Activated CD4-positive, alpha-beta T cell treated with anti-CD3 and anti-CD28 coated beads for 1 hour (primary cell): ENCODE measurements around the gene C11orf58.

ENCODE experiments used
- DNase-seq: peaks from one replicate; pipeline ENCODE4 v3.0.0-alpha.2; 2020

C11orf58 gene

DNA sequence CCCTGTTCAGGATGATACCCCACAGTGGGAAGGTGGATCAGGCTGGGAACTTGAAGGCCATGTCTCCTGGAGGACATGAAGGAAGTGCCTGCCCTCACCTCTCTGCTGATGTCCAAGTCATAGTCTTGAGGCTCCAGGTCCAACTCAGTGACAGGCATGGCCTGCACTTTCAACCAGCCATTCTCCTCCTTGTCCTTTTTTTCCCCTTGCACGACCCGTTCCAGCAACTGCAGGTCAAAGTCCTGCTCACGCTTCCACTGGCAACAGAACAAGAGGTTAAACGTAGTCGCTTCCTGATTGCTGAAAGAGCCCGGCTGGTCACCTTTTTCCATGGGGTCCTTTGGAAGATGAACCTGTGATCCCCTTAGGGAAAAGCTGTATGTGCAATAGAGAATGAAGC lies 47.7 kb downstream of the C11orf58 start:
- no peak for DNase-seq

DNA sequence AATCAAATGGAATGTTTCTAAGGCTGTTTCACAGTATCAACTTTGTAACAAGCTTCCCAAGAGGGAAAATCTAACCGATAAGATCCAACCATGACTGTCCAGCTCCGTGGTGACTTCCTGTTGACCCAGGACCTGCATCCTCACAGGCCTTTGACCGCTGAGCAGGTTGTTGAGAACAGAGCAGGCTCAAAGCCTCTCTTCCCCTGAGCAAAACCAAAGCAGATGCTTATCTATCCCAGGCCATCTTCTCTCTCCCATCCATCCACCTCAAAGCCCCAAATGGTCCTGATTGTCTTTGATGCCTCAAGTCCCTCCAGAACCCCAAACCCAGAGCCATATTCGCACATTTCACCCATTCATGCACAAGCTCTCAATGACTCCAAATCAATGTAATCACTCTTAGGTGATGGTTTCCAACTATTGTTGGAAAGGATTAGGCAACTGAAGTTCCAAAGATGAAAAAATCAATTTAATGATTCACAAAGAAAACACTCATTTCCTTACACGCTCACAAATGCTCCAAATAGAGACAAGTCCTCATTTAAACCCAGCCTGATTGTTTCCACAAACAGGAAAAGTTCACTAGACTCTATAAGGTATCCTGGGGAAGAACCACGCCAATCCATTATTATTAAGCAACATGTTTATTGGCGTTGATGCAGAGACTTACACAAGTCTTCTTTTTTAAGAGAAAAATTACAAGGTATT lies 48.7 kb downstream of the C11orf58 start:
- DNase-seq: no peak

DNA sequence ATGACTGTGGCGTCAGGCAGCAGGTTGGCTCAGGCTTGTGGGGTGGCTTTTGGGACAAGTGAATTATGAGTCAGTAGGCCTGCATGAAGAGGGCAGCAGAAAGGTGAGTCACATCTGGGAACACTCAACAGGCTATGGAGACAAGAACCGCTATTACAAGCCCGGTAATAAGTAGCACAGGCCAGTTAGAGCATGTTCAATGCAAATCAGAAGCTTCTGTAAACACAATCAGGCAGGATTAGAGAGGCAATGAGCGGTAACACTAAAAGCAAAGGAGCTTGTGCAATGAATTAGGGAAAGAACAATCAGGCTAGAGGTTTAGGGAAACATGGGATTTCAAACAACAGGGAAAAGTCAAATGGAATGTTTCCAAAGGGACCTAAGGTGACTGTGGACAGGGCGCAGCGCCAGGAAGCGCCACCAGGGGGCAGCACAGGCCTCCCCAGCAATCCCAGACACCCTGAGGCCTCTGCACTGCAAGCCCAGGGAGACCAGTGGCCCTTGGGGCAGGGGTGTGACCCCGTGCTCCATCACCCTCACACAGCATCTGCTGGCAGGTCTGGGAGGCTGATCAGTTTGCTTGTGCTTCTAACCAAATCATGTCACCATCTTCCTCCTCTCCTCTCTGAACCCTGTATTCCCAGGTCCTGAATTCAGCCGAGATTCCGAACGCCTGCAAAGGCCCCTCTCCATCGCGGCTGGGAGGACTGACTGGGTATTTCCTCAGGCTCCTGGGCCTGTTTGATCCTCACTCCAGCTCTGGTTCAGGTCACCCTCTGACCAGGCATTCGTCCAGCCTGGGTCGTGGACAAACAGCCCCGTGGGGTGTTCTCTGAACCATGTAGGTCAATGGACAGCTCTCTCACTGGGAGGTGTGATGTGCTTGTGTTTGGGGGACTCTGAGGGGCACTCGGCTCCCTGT lies 50.0 kb downstream of the C11orf58 start:
- DNase-seq: no peak

DNA sequence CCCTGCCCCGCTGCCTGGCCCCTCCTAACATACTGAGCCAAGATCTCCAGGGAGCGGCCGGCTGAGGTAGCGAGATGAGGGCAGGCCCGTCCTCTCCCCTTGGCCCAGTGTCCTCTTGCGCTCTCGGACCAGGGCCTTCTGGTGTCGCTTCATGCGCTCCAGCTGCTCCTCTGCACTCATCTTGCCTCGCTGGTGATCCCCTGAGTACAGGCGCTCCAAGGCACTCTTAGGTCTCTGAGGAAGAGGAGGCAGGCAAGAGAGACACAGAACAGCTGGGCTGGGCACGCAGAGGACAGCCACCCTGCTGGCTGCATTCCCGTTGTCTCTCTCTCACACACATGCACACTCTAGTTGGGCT lies 50.6 kb downstream of the C11orf58 start:
- DNase-seq: no peak

DNA sequence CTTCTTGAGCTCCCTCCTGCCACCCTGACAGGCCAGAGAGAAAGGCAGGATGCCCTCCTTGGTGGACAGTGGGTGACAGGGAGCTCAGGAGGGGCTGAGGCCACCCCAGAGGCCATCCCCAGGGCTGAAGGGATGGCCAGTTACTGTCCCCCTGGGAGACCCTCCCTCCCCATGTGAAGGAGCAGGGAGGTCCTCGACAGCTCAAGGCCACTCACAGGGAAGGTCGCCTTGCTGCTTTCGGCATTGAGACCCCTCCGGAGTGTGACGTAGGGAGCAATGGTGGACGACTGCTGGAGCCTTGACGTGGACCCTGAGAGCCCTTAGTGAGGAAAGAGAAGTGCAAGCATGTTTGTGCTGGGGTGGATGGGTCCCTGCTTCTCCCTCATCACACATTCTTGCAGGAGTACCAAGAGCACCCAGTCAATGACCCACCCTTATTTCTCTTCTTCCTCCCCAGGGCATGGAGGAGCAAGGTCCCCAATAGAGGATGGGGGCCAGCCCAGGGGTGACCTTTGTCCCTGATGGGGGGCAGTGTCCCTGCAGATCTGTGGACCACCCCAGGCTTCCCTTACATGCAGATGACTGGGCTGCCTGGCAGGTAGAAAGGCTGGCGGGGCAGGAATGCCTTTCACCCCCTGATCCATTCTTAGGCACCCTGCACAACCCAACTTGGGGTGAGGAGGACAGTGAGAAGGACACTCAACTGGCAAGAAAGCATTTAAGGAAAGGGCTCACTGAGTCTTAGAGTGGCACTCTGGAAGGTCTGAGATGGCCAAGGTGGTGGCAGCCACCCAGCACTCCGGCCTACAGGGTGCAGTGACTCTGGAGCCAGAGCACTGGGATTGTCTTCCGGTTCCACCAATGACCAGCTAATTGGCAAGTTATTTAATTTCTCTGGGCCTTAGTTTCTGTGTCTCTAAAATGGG lies 51.4 kb downstream of the C11orf58 start:
- no peak for DNase-seq

DNA sequence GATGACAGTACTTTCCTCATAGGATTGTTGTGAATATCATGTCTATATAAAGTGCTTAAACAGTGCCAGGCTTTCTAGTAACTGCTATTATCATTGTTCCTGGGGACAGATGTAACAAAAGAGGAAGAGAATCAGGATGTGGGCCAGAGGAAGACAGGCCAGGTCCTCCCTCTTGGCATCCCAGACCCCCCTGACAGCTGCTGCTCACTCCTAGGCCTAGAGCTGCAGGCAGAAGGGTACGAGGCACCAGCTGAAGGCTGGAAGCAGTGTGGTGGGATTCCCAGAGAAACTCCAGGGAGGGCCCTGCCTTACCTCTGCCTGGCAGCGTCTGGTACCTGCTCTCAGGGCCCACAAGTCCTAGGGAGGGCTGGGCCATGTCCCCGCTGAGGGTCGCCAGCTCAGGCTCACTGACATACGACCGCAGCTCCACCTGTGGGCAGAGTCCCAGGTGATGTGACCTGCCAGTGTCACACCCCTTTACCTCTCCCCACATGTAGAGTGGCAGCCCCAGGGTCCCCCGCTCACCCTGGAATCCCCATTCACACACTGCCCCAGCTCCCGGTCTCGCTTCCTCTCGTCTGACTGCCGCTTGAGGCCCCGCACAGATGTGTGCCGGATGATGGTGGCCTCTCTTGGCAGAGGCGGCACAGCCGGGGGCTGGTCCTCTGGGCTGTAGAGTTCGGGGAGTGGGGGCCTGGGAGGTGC lies 52.2 kb downstream of the C11orf58 start:
- DNase-seq: no peak

DNA sequence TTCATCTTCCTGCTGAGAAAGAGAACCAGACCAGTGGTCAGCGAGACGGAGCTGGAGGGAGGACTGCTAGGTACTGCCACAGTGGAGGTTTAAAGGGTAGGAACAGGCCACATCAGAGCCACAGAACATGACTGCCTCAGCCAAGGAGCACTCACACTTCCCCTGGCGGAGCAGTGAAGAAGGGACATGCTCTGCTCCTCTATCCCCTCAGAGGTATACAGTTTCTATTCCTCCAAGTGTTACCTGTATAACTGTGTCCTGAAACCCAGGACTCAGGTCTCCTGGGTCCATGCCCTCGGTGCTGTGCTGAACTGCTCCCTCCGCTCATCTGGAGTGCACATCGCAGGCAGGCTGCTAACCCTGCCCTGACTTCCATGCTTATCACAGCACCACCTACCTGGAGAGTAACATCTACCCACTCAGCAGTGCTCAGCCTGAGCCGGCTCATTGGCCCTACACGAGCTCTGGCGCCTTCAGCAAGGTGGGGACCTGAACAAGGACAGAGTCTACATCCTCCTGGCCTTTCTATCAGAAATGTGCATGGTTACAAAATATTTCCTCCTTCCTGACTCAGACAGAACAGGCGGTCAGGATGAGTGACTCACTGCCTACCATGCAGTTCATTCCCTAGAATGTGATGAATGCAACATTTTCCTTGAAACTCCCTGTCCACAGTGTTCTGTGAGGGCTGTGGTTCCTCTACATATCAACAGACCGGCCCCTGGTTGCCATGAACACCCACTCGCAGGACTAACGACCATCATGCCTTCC lies 52.9 kb downstream of the C11orf58 start:
- no peak for DNase-seq

DNA sequence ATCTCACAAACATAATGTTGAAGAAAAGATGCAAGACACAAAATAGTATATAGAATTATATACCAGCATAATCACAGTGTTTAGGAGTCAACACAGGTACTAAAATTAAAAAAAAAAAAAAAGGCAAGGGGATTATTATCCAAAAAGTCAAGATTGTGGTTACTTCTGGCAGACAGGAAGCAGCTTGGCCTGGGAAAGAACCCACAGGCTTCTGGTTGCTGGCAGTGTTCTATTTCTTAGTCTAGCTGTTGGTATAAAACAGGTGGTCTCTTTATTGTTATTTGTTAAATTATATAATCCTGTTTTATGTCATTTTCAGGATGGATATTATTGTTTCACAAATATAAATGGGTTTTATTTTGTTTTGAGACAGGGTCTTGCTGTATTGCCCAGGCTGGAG lies 54.0 kb downstream of the C11orf58 start:
- DNase-seq: no peak

DNA sequence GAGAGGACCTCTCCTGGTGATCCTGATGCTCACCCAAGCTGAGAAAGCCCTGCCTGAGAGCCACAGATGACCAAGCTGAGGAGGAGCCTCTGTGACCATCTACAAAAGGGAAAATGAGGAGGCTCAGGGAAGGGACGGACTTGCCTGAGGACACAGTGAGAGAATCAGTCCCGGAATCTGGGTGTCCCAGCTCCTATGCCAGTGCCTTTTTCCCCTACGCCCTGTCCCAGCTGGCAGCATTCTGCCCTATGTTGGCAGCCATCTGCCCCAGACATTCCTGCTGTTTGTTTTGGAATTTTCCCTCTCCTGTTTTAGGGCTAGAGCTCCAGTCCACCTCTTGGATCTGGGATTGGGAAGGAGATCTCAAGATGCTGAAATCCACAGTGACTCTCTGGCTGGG lies 54.6 kb downstream of the C11orf58 start:
- no peak for DNase-seq

DNA sequence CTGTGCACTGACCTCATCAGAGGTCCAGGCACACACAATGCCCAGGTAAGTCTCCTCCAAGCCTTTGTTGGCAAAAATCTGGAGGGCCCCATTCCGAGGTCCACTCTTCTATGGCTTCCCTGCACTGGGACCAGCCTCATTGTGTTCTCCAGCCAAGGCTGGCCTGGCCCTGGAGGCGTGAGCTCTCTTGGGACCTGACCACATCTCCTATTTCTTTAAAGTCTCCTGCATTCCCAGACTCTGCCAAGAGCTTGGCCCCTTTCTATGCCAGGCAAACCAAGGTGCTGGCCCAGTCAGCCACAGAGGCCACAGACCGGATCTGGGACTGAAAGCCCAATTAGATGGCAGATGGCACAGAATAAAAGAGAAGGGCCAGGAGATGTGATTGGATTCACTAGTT lies 55.1 kb downstream of the C11orf58 start:
- no peak for DNase-seq

DNA sequence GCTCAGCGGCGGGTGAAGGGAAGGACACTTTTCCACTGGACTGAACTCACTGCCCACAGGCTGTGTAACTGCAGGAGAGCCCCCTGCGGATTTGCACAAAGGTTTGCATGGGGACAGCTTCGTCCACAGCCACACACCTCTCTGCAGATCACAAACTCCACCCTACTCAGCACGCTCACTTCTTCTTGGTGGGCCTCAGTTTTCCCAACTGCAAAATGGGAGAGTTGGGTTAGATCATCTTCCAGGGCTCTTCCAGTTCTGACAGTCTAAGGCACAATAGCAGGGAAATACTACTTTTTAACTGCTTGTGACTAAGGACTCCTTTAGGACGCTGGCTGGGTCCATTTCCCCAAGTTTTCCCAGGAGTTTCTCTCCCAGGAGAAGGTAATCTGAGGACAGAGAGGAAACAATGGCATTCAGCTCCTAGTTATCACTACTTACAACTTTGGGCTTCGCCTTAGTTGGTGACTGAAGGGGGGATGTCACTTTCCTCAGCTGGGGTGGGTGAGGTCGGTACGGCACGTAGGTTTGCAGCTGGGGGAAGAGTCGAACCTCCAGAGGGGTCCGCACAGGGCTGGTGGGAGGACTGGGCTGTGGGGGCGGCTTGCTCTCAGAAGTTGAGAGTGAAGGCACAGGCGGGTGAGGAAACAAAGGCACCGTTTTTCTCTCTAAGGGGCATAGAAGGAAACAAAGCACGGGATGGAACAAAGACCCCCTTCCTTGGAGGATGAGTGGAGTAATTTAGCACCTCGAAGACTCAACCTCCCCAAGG lies 55.8 kb downstream of the C11orf58 start:
- no peak for DNase-seq

DNA sequence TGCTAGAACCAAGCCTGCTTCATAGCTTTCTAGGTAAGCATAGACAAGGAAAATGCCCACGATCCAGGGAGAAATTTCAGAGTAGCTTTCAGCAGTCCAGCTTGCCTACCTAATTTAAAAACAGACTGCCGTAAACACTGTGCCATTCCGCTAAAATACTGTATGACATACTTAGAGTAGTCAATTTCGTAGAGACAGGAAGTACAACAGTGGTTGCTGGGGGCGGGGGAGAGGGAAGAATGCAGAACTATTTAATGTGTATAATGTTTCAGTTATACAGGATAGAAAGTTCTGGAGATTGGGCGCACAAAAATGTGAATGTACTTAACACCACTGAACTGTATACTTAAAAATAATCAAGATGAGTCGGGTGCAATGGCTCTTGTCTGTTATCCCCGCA lies 56.7 kb downstream of the C11orf58 start:
- no peak for DNase-seq

DNA sequence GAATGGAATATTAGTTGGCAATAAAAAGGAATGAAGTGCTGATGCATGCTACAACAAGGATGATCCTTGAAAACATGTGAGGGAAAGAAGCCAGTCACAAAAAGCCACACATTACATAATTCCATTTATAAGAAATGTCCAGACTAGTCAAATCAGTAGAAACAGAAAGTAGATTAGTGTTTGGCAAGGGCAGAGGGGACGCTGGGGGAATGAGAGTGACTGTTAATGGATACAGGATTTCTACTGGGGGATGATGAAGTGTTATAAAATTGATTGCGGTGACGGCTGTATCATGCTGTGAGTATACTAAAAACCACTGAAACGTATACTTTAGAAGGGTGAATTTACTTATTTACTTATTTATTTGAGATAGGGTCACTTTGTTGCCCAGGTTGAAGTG lies 57.9 kb downstream of the C11orf58 start:
- no peak for DNase-seq

DNA sequence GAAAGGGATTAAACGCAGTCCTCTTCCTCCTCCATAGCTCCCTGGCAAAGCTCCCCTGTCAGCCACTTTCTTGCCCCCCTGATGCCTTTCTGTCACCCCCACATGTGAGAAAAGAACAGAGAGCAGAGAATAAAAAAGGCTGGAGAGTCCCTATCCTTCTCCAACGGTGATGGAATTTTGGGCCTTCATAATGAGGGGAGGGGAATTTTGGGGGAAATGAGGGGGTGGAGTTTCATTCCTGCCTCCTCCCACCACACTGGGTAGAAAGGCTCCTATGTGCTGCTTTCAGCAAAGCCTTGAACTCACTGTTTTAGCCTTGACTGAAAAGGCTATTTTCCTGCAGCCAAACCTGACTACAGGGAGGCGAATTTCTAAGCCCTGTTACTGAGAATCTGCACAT lies 59.3 kb downstream of the C11orf58 start:
- DNase-seq: no peak

DNA sequence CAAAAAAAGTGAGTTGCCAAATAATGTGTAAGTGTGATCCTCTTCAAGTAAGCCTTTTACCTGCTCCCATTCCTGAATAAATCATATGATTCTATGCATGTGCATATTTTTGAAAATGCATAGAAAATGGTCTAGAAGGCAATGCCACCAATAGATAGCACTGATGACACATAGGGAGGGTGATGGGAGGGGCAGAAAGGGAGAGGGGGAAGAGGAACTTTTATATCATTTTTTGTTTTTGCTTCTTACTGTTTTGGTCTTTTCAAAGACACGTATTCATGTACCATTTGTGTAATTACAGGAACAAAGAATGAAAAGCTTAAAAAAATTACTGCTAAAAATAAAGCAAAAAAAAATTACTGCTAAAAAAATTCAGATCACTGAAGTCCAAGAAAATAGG lies 60.8 kb downstream of the C11orf58 start:
- no peak for DNase-seq

DNA sequence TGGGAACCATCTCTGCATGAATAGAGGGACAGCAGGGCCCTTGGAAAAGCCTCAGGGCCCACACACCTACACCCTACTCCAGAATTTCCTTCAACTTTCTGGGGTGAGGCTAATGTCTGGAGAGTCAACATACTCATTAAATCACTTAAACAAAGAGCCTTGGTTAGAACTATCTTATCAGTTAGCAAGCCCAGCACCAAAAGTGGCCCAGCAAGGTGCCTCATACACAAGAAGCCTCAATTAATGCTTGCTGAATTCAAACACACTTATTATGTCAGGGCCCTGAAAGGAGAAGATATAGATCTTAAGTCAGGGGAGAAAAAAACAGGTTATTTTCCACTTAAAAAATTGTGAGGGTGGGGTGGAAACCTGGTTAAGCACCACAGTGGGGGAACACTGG lies 61.4 kb downstream of the C11orf58 start:
- DNase-seq: no peak

DNA sequence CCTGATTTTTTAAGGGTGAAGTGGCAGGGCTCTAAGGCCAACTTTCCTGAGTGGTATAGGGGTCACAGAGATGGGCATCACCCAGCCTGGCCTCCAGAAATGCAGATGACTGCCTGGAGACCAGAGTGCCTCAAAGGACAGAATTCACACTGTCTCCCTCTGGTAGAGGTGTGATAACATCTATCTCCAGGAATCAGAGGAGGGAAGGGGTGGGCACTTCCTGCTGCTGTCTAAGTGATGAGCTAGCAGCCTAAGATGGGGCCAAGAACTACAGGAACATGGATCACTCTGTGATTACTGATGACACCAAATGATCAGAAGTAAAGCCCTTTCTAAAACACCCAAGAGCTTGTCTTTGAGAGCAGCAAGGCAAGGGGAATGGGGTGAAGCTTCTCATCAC lies 61.9 kb downstream of the C11orf58 start:
- no peak for DNase-seq

DNA sequence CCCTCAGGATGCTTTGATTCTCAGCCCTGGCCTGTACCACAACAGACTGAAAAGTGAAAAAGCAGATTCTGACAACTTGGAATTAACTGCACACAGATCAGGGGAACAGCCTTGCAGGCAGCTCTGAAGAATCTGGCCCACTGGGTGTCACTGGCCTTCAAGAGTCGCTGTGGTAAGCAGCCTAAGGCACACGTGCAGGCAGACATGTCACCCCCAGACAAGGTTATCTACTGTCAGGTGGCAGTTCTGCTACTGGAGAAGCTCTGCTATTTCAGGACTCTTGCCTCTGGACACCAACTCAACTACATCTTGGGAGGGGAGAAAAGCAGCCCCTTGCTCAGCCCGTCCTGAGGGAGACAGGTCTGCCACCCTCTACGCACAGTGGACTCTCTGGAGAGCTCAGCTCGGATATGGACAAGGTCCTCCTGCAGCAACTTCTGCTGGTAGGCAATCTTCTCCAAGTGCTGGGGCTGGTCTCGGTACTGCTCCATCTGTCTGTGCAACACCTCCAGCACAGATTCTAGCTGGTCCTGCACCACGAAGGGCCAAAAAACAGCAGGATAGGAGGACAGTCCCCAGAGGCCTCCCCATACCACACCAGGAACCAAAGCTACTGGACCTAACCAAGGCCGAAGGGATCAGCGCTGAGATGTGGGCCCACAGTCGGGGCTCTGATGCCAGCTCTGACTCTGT lies 63.0 kb downstream of the C11orf58 start:
- no peak for DNase-seq

DNA sequence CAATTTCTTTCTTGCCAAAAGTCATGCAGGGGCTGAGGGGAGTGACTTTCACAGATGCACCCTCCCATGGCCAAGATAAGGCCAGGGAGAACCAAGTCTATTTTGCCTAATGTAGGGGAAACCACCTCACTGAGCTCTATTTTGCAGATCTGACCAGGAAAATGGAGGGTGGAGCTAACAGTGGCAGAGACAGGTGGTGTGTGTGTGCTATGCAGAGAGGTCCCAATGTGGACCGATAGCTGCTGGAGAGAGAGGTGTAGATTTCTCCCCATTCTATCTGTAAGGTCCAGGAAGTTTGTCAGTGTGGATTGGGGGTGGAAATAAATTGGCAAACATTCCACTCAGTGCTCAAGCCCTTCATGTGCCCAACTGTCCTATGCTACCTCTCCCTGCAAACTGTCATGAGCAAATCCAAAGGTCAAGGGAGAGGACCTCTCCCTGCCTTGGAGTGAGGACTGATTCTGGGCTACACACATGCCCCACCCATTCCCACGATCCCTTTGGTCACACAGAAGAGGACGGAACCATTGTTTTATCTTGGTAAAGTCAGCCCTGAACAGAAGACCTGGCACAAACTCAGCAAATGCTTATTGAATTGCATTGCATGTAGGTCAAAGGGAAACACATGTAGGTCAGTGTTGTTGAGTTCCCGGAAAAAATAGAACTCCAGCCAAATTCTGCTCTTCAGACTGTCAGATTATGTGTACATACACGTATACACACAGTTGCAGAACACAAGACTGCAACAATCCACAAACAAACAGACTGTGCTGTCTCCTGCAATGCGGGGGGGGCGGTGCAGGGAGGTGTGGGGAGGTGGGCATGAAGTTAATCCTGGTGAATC lies 65.9 kb downstream of the C11orf58 start:
- no peak for DNase-seq

DNA sequence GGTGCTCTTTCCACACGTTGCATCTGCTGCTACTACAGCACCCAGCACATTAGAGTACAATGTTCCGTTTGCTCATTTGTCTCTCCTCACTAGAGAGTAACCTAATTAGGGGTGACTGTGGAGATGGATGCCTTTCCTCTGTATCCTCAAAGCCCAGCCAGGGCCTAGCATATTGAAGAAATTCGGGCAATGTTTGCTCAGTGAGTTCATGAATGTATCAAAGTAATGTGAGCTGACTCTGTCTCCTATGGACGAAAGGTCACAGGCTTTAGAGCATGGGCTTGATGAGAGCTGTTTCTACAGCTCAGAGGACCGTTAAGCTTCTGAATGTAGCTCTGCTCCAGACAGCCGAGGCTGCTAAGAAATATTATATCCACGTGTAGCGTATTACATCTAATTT lies 67.5 kb downstream of the C11orf58 start:
- DNase-seq: no peak
